HG03064 (cell line): ENCODE measurements around the gene B3GNT4.
"Not testable (repeated sequence)": the region's sequence is repeated elsewhere in the genome, so short reads cannot be mapped to it uniquely, and the experiment has no call there.

ENCODE experiments used
- ATAC-seq: cut with Tn5 transposase; IDR thresholded peaks from one replicate; pipeline ENCODE4 v1.9.1; 2021; ENCODE audit warnings: low read depth; ENCODE audit not compliant: unreplicated experiment

Gene B3GNT4

GRCh38 chr12:122207391-122207790 lies 3.9 kb downstream of the B3GNT4 start:
- ATAC-seq = no peak

GRCh38 chr12:122208073-122208820 lies 4.7 kb downstream of the B3GNT4 start:
- ATAC-seq = no peak

- no peak for ATAC-seq
Measured at GRCh38 chr12:122215771-122216170, 12.3 kb downstream of the B3GNT4 start.

GRCh38 chr12:122216445-122216844 lies 12.9 kb downstream of the B3GNT4 start:
- no peak for ATAC-seq

- peak; percentile 88 for ATAC-seq
Measured at GRCh38 chr12:122225683-122226365, 22.3 kb downstream of the B3GNT4 start, which contains the start of gene DIABLO. Gene DIABLO, minus strand, starts transcription at chr12:122226052. Its CDS starts 38 bp downstream, at chr12:122226014.

GRCh38 chr12:122226366-122227125 lies 23.0 kb downstream of the B3GNT4 start:
- no peak for ATAC-seq

GRCh38 chr12:122227341-122227740 lies 23.8 kb downstream of the B3GNT4 start:
- no peak for ATAC-seq

- no peak for ATAC-seq
Measured at GRCh38 chr12:122228092-122228491, 24.6 kb downstream of the B3GNT4 start.

- no peak for ATAC-seq
Measured at GRCh38 chr12:122230798-122231197, 27.3 kb downstream of the B3GNT4 start.

GRCh38 chr12:122232691-122233090 lies 29.2 kb downstream of the B3GNT4 start:
- ATAC-seq = no peak

GRCh38 chr12:122235741-122236140 lies 32.2 kb downstream of the B3GNT4 start:
- no peak for ATAC-seq

GRCh38 chr12:122238861-122239260 lies 35.4 kb downstream of the B3GNT4 start:
- ATAC-seq = no peak

GRCh38 chr12:122243965-122244364 lies 40.5 kb downstream of the B3GNT4 start:
- ATAC-seq = no peak

- no peak for ATAC-seq
Measured at GRCh38 chr12:122244565-122245371, 41.3 kb downstream of the B3GNT4 start.

GRCh38 chr12:122245553-122245952 lies 42.0 kb downstream of the B3GNT4 start:
- ATAC-seq = no peak

GRCh38 chr12:122250047-122250446 lies 46.5 kb downstream of the B3GNT4 start:
- no peak for ATAC-seq

GRCh38 chr12:122250536-122250935 lies 47.0 kb downstream of the B3GNT4 start:
- ATAC-seq = no peak

GRCh38 chr12:122258462-122258861 lies 55.0 kb downstream of the B3GNT4 start:
- ATAC-seq = not testable (repeated sequence)
